HepG2 (cell line): ENCODE measurements around the gene ARRDC3.

Experiments
- ATF7 ChIP-seq, 2 experiments: fragments of 450-650 bp in 1 of 2; sonication (generic) in 1 of 2; formaldehyde crosslinking in 1 of 2; IDR thresholded peaks; 2 replicates each; pipeline versions ENCODE4 v1.4.0 to v1.6.1; 2016 to 2020; ENCODE audit warnings: antibody characterized with exemption in 1 of 2, mild to moderate bottlenecking in 1 of 2, missing genetic modification reagents in 1 of 2
- EZH2 ChIP-seq: conservative IDR thresholded peaks from 2 replicates; pipeline ENCODE4 v1.6.1; 2012; ENCODE audit warnings: mild to moderate bottlenecking, low read depth, low read length, moderate library complexity
- MZF1 ChIP-seq: sonication (generic); formaldehyde crosslinking; IDR thresholded peaks from 2 replicates; pipeline ENCODE4 v1.8.1; 2023; ENCODE audit warnings: mild to moderate bottlenecking, missing genetic modification reagents, borderline replicate concordance
- NR3C1 ChIP-seq: sonication (generic); formaldehyde crosslinking; IDR thresholded peaks from 2 replicates; pipeline ENCODE4 v1.4.0; 2020; ENCODE audit warnings: missing genetic modification reagents
- POLR2A ChIP-seq, 2 experiments: IDR thresholded peaks; 2 replicates each; pipeline ENCODE4 v1.6.1; 2011; ENCODE audit warnings: low read depth in 2 of 2, low read length in 2 of 2, mild to moderate bottlenecking in 1 of 2, moderate library complexity in 1 of 2; ENCODE audit not compliant: insufficient read depth in 1 of 2
- POLR2AphosphoS5 ChIP-seq: IDR thresholded peaks from 2 replicates; pipeline ENCODE4 v1.6.1; 2012; ENCODE audit warnings: low read depth, low read length
- SALL1 ChIP-seq: sonication (generic); formaldehyde crosslinking; IDR thresholded peaks from 2 replicates; pipeline ENCODE4 v1.8.0; 2022; ENCODE audit warnings: mild to moderate bottlenecking, missing genetic modification reagents
- SSRP1 ChIP-seq: IDR thresholded peaks from 2 replicates; pipeline ENCODE4 v1.6.1; 2016; ENCODE audit warnings: control low read depth
- ZNF136 ChIP-seq: sonication (generic); formaldehyde crosslinking; IDR thresholded peaks from 2 replicates; pipeline ENCODE4 v1.8.1; 2022; ENCODE audit warnings: low read depth, mild to moderate bottlenecking, moderate library complexity, missing genetic modification reagents
- ZNF3 ChIP-seq: IDR thresholded peaks from 2 replicates; pipeline ENCODE4 v1.7.0; 2017; ENCODE audit warnings: inconsistent platforms
- TF ChIP-seq, protein P1 (sequence below): sonication (generic); formaldehyde crosslinking; IDR thresholded peaks from 2 replicates; pipeline ENCODE4 v1.5.0; 2020; ENCODE audit warnings: mild to moderate bottlenecking, missing genetic modification reagents, moderate library complexity

DNA sequence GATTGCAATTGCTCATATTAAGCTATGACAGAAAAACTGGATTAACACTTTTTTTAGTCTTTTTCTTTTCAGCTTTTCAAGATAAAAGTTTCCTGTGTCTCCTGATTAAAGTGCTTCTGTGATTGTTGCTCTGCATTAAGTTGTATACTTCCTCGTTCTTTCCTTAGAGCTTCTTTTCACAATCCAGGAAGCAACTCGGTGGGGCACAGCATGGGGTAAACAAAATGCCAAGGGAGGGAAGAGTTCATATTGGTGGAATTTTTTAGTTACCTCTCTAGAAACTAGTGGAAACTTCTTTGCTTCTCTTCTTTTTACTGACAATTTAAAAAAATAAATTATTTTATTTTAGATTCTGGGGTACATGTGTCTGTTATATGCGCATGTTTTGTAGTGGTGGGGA is 37.8 kb upstream of the ARRDC3 start:
- no peak for TF ChIP-seq POLR2AphosphoS5
- no peak for TF ChIP-seq ZNF3 (CRISPR knock-in tag)
- TF ChIP-seq SALL1 (CRISPR knock-in tag) = no peak
- TF ChIP-seq ZNF136 = no peak
- no peak for TF ChIP-seq ATF7 (IDR thresholded peaks at IDR 0.05)
- TF ChIP-seq ATF7 (CRISPR knock-in tag; IDR thresholded peaks at IDR 0.05) = no peak
- no peak for TF ChIP-seq POLR2A (IDR thresholded peaks at IDR 0.05; ENCODE audit: insufficient read depth in 1 of 2, low read depth in 2 of 2, low read length in 2 of 2)
- TF ChIP-seq MZF1 (CRISPR knock-in tag) = no peak
- TF ChIP-seq EZH2 = no peak
- TF ChIP-seq NR3C1 (CRISPR knock-in tag) = no peak
- TF ChIP-seq SSRP1 (CRISPR knock-in tag) = no peak
- TF ChIP-seq, protein P1, sequence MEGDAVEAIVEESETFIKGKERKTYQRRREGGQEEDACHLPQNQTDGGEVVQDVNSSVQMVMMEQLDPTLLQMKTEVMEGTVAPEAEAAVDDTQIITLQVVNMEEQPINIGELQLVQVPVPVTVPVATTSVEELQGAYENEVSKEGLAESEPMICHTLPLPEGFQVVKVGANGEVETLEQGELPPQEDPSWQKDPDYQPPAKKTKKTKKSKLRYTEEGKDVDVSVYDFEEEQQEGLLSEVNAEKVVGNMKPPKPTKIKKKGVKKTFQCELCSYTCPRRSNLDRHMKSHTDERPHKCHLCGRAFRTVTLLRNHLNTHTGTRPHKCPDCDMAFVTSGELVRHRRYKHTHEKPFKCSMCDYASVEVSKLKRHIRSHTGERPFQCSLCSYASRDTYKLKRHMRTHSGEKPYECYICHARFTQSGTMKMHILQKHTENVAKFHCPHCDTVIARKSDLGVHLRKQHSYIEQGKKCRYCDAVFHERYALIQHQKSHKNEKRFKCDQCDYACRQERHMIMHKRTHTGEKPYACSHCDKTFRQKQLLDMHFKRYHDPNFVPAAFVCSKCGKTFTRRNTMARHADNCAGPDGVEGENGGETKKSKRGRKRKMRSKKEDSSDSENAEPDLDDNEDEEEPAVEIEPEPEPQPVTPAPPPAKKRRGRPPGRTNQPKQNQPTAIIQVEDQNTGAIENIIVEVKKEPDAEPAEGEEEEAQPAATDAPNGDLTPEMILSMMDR (CRISPR knock-in tag) = no peak
